ENCODE data around the gene NR4A1. TPM values are rescaled to one million over a fixed set of nuclear protein-coding genes. Genes with fewer than 3 reads are reported as not detected.

NR4A1 gene
- total RNA-seq, 4 donors from 2014 or later: 31.7 to 297 (median 135) TPM

DNA sequence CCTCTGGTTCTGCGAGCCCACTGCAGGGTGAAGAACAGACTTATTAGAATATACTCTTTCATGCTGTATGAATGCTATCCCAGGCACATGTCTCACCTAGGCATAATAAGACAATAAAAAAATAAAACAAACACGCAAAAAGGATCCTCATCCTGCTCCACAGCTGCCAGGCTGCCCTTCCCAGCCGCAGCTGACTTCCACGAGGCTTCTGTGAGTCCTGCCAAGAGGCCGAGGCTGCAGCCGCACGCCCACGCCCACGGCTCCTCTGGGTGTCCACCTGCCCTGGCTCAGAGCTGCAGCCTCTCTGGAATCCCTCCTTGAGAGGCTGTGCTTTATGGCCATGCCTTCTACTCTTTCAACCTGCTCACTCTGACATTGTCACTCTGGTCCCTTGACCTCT is 35.1 kb downstream of the NR4A1 start:
- H3K4me3 ChIP-seq: no peak overlapping the region

DNA sequence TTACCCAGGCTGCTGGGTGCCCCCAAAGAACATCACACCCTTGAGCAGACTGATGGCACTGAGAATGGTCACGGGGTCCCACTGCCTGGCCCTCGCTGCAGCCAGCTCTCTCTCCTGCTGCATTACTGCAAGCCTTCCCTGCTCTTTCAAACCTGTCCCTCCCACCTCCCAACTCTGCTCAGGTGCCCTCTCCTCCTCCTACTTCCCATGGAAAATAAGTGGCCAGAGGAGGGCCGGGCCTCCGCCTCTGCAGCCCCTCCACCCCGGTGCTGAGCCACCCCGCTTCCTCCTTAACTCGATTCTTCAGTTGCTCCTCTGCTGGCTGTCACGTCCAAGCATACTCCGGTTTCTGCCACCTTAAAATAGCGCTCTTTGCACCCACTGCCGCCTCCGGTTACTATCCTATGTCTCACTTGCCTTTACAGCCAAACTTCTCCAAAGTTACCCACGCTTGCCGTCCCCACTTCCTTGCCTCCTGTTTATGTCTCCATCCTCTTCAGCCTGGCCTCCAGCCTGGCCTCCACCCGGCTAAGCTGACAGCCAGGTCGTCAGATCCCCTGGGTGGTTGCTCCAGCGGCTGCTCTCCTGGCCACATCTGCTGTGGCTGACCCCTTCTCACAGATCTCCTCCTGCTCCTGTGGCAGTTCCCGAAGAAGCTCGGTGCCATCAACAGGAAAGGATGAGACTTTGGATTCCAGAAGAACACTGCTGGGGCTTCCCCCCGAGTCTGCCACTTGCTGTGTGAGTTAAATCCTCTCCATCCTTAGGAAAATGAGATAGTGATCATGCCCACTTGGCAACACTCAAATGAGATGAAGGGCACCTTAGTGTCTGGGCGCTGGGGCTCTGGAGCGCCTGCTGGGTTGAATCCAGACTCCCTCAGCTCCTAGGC is 35.9 kb downstream of the NR4A1 start:
- Histone ChIP-seq H3K4me1 (peaks cover 0 to 5% of the 10 kb centered on the region in 2 donors), H3K9me3 (no peaks in the 10 kb centered on the region), H3K36me3 (no peaks in the 10 kb centered on the region), H3K27me3 (no peaks in the 10 kb centered on the region), H3K27ac (no peak overlapping the region), H3K4me3 (no peak overlapping the region)
- intact Hi-C loops (cut with DNase I; ENCODE audit: low total_unique reads): no loop called here
- no peak for DNase-seq
- no peak for TF ChIP-seq POLR2A (IDR thresholded peaks at IDR 0.05)
- TF ChIP-seq, protein P1, sequence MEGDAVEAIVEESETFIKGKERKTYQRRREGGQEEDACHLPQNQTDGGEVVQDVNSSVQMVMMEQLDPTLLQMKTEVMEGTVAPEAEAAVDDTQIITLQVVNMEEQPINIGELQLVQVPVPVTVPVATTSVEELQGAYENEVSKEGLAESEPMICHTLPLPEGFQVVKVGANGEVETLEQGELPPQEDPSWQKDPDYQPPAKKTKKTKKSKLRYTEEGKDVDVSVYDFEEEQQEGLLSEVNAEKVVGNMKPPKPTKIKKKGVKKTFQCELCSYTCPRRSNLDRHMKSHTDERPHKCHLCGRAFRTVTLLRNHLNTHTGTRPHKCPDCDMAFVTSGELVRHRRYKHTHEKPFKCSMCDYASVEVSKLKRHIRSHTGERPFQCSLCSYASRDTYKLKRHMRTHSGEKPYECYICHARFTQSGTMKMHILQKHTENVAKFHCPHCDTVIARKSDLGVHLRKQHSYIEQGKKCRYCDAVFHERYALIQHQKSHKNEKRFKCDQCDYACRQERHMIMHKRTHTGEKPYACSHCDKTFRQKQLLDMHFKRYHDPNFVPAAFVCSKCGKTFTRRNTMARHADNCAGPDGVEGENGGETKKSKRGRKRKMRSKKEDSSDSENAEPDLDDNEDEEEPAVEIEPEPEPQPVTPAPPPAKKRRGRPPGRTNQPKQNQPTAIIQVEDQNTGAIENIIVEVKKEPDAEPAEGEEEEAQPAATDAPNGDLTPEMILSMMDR (IDR thresholded peaks at IDR 0.05): no peak

More for the DNA sequence above, 35.1 kb downstream of the NR4A1 start:
- Histone ChIP-seq H3K27me3 (no peaks in the 10 kb centered on the region), H3K9me3 (no peaks in the 10 kb centered on the region), H3K4me1 (peaks cover 0 to 9% of the 10 kb centered on the region in 2 donors), H3K27ac (no peak overlapping the region), H3K36me3 (no peaks in the 10 kb centered on the region)
- no peak for DNase-seq
- intact Hi-C loops (cut with DNase I; ENCODE audit: low total_unique reads): no loop called here
- TF ChIP-seq, protein P1 (IDR thresholded peaks at IDR 0.05): no peak
- no peak for TF ChIP-seq POLR2A (IDR thresholded peaks at IDR 0.05)

DNA sequence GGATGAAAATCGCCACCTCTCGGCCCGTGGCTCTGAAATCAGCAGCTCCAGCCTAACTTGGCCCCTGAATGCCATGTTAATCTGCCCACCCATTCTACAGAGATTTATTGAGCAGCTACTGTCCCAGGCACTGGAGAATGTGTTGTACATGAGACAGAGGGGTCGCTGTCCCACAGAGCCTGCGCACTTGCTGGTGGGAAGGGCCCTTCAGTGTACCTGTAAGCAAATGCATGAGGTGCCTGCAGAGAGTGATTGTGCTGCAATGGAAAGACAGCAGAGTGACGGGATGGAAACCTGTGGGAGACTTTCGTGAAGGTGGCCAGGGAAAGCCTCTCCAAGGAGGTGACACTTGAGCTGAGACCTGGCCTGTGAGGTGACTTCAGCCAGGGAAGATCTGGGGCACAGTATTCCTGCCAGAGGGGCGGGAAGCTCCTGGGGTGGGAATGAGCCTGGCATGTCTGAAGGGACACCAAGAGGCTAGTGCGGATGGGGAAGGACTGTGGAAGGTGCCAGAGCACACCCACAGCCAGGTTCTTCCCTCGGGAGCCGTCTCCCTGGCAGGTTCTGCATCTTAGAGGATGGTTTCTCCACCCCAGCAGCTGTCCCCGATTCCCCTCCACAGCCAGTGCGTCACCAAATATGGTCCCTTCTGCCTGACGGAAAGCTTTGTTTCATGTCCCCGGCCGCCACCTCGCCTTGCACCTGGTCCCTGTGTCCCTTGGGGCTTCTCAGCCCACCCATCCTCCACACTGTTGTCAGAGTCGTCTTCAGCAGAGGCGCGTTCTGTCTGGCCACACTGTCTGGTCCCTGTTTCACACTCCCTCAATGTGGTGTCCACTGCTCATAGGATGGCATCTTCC is 36.9 kb downstream of the NR4A1 start:
- no peak for DNase-seq
- H3K27ac ChIP-seq: no peak overlapping the region
- no peaks in the 10 kb centered on the region for H3K36me3 ChIP-seq
- intact Hi-C loops (cut with DNase I; ENCODE audit: low total_unique reads): no loop called here
- TF ChIP-seq, protein P1 (IDR thresholded peaks at IDR 0.05): no peak
- TF ChIP-seq POLR2A (IDR thresholded peaks at IDR 0.05): no peak
- no peaks in the 10 kb centered on the region for H3K27me3 ChIP-seq
- H3K4me1 ChIP-seq: peaks cover 0 to under 1% of the 10 kb centered on the region in 2 donors
- no peak overlapping the region for H3K4me3 ChIP-seq
- H3K9me3 ChIP-seq: no peaks in the 10 kb centered on the region

DNA sequence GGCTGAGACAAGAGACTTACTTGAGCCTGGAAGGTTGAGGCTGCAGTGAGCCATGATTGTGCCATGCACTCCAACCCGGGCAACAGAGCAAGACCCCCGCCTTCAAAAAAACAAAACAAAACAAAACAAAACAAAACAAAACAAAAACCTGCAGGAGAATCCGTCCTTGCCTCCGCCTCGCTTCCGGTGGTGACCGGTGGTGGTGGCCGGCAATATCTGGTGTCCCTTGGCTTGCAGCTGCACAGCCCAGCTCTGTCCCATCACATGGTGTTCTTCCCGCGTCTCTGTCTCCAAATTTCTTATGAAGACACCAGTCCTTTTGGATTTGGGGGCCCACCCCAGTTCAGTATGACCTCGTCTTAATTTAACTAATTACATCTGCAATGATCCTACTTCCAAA is 38.2 kb downstream of the NR4A1 start:
- intact Hi-C loops (cut with DNase I; ENCODE audit: low total_unique reads): no loop called here
- no peak overlapping the region for H3K27ac ChIP-seq
- no peaks in the 10 kb centered on the region for H3K9me3 ChIP-seq
- DNase-seq: no peak
- no peaks in the 10 kb centered on the region for H3K27me3 ChIP-seq
- no peak overlapping the region for H3K4me3 ChIP-seq
- H3K4me1 ChIP-seq: no peaks in the 10 kb centered on the region
- no peaks in the 10 kb centered on the region for H3K36me3 ChIP-seq
- TF ChIP-seq, protein P1 (IDR thresholded peaks at IDR 0.05): no peak
- TF ChIP-seq POLR2A (IDR thresholded peaks at IDR 0.05): no peak

DNA sequence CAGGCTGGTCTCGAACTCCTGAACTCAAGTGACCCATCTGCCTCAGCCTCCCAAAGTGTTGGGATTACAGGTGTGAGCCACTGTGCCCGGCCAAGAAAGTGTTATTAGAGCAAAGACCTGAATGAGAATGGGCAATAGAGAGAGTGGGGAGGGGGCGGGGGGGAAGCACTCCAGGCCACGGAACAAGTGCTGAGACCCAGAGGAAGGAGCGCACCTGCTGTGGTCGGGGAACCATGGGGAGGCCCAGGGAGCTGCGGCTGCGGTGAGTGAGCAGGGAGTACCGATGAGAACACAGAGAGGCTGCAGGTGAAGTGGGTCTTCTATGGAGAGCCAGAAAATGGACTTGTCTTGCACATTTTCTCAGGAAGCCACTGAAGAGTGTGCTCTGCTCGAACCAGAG is 39.0 kb downstream of the NR4A1 start:
- Histone ChIP-seq H3K4me1 (no peaks in the 10 kb centered on the region), H3K9me3 (no peaks in the 10 kb centered on the region), H3K27ac (no peak overlapping the region), H3K36me3 (no peaks in the 10 kb centered on the region), H3K27me3 (no peaks in the 10 kb centered on the region), H3K4me3 (no peak overlapping the region)
- no peak for DNase-seq
- intact Hi-C loops (cut with DNase I; ENCODE audit: low total_unique reads): no loop called here
- TF ChIP-seq POLR2A (IDR thresholded peaks at IDR 0.05): no peak
- TF ChIP-seq, protein P1 (IDR thresholded peaks at IDR 0.05): no peak
